Measurements from ENCODE around the gene TMEM163. TPM values are rescaled to one million over a fixed set of nuclear protein-coding genes. Genes with fewer than 3 reads are reported as not detected.
A peak's percentile ranks its signal among the peaks of the same experiment; 100 is the strongest.

TMEM163 gene
- total and polyA plus RNA-seq, 2 of the 13 experiments (the other 11 are each of a cell fraction or from before 2014, with no cell fraction given) = 0.05 TPM; not detected in 1

DNA sequence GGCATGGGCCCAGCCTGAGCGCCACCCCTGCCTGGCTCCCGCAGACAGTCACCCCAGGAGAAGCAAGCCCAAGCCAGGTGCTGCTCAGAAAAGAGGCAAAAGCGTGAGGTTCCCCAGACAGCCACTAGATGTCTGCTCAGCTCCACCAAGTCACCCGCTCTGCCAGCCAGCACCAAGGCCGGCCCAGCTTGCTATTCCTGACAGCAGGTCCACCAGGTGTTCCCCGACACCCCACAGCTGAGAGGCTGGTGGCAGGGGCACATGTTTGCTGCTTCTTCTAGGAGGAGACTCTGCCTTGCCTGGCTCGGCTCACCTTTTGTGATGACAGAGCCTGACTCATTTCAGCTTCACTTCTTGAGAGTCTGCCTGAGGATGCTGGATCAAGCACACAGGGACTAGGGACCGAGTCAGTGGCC is 258.2 kb downstream of the TMEM163 start (continued):
- TF ChIP-seq, protein P1, sequence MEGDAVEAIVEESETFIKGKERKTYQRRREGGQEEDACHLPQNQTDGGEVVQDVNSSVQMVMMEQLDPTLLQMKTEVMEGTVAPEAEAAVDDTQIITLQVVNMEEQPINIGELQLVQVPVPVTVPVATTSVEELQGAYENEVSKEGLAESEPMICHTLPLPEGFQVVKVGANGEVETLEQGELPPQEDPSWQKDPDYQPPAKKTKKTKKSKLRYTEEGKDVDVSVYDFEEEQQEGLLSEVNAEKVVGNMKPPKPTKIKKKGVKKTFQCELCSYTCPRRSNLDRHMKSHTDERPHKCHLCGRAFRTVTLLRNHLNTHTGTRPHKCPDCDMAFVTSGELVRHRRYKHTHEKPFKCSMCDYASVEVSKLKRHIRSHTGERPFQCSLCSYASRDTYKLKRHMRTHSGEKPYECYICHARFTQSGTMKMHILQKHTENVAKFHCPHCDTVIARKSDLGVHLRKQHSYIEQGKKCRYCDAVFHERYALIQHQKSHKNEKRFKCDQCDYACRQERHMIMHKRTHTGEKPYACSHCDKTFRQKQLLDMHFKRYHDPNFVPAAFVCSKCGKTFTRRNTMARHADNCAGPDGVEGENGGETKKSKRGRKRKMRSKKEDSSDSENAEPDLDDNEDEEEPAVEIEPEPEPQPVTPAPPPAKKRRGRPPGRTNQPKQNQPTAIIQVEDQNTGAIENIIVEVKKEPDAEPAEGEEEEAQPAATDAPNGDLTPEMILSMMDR (CRISPR knock-in tag; IDR thresholded peaks at IDR 0.05) = peak; percentile 97
- TF ChIP-seq ZFAT (CRISPR knock-in tag; conservative IDR thresholded peaks at IDR 0.05) = no peak
- 0 out of 2 replicates have a peak, but pooled peaks have one; percentile 31 for TF ChIP-seq ZNF670 (CRISPR knock-in tag; IDR thresholded peaks at IDR 0.05; ENCODE audit: borderline replicate concordance)
- no peak for TF ChIP-seq MED1 (CRISPR knock-in tag; IDR thresholded peaks at IDR 0.05)
- TF ChIP-seq, protein P2, sequence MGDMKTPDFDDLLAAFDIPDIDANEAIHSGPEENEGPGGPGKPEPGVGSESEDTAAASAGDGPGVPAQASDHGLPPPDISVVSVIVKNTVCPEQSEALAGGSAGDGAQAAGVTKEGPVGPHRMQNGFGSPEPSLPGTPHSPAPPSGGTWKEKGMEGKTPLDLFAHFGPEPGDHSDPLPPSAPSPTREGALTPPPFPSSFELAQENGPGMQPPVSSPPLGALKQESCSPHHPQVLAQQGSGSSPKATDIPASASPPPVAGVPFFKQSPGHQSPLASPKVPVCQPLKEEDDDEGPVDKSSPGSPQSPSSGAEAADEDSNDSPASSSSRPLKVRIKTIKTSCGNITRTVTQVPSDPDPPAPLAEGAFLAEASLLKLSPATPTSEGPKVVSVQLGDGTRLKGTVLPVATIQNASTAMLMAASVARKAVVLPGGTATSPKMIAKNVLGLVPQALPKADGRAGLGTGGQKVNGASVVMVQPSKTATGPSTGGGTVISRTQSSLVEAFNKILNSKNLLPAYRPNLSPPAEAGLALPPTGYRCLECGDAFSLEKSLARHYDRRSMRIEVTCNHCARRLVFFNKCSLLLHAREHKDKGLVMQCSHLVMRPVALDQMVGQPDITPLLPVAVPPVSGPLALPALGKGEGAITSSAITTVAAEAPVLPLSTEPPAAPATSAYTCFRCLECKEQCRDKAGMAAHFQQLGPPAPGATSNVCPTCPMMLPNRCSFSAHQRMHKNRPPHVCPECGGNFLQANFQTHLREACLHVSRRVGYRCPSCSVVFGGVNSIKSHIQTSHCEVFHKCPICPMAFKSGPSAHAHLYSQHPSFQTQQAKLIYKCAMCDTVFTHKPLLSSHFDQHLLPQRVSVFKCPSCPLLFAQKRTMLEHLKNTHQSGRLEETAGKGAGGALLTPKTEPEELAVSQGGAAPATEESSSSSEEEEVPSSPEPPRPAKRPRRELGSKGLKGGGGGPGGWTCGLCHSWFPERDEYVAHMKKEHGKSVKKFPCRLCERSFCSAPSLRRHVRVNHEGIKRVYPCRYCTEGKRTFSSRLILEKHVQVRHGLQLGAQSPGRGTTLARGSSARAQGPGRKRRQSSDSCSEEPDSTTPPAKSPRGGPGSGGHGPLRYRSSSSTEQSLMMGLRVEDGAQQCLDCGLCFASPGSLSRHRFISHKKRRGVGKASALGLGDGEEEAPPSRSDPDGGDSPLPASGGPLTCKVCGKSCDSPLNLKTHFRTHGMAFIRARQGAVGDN (CRISPR knock-in tag; IDR thresholded peaks at IDR 0.05) = peak; percentile 60
- TF ChIP-seq NFKB2 (CRISPR knock-in tag; IDR thresholded peaks at IDR 0.05; ENCODE audit: borderline replicate concordance) = 0 out of 2 replicates have a peak, but pooled peaks have one; percentile 56
- TF ChIP-seq ZNF776 (CRISPR knock-in tag; IDR thresholded peaks at IDR 0.05) = 0 out of 2 replicates have a peak, but pooled peaks have one; percentile 24
- TF ChIP-seq, protein P3, sequence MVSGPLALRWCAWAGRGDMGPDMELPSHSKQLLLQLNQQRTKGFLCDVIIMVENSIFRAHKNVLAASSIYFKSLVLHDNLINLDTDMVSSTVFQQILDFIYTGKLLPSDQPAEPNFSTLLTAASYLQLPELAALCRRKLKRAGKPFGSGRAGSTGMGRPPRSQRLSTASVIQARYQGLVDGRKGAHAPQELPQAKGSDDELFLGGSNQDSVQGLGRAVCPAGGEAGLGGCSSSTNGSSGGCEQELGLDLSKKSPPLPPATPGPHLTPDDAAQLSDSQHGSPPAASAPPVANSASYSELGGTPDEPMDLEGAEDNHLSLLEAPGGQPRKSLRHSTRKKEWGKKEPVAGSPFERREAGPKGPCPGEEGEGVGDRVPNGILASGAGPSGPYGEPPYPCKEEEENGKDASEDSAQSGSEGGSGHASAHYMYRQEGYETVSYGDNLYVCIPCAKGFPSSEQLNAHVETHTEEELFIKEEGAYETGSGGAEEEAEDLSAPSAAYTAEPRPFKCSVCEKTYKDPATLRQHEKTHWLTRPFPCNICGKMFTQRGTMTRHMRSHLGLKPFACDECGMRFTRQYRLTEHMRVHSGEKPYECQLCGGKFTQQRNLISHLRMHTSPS (CRISPR knock-in tag; IDR thresholded peaks at IDR 0.05; ENCODE audit: low read depth) = peak; percentile 54; the same call in 1 of the 2 replicates
- TF ChIP-seq, protein P4, sequence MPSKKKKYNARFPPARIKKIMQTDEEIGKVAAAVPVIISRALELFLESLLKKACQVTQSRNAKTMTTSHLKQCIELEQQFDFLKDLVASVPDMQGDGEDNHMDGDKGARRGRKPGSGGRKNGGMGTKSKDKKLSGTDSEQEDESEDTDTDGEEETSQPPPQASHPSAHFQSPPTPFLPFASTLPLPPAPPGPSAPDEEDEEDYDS (CRISPR knock-in tag; IDR thresholded peaks at IDR 0.05) = no peak
- TF ChIP-seq, protein P5, sequence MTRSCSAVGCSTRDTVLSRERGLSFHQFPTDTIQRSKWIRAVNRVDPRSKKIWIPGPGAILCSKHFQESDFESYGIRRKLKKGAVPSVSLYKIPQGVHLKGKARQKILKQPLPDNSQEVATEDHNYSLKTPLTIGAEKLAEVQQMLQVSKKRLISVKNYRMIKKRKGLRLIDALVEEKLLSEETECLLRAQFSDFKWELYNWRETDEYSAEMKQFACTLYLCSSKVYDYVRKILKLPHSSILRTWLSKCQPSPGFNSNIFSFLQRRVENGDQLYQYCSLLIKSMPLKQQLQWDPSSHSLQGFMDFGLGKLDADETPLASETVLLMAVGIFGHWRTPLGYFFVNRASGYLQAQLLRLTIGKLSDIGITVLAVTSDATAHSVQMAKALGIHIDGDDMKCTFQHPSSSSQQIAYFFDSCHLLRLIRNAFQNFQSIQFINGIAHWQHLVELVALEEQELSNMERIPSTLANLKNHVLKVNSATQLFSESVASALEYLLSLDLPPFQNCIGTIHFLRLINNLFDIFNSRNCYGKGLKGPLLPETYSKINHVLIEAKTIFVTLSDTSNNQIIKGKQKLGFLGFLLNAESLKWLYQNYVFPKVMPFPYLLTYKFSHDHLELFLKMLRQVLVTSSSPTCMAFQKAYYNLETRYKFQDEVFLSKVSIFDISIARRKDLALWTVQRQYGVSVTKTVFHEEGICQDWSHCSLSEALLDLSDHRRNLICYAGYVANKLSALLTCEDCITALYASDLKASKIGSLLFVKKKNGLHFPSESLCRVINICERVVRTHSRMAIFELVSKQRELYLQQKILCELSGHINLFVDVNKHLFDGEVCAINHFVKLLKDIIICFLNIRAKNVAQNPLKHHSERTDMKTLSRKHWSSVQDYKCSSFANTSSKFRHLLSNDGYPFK (CRISPR knock-in tag; IDR thresholded peaks at IDR 0.05; ENCODE audit: borderline replicate concordance) = peak; percentile 42; the same call in 1 of the 2 replicates
- TF ChIP-seq HOXA9 (CRISPR knock-in tag; IDR thresholded peaks at IDR 0.05; ENCODE audit: borderline replicate concordance) = no peak
- TF ChIP-seq ZNF792 (CRISPR knock-in tag; IDR thresholded peaks at IDR 0.05) = 0 out of 2 replicates have a peak, but pooled peaks have one; percentile 36
- TF ChIP-seq STAG1 (CRISPR knock-in tag; IDR thresholded peaks at IDR 0.05) = peak; percentile 95
- TF ChIP-seq RAD21 (CRISPR knock-in tag; IDR thresholded peaks at IDR 0.05) = peak; percentile 95
- peak; percentile 37; the same call in 1 of the 2 replicates for TF ChIP-seq FOXC1 (CRISPR knock-in tag; IDR thresholded peaks at IDR 0.05; ENCODE audit: borderline replicate concordance)
- TF ChIP-seq, protein P6, sequence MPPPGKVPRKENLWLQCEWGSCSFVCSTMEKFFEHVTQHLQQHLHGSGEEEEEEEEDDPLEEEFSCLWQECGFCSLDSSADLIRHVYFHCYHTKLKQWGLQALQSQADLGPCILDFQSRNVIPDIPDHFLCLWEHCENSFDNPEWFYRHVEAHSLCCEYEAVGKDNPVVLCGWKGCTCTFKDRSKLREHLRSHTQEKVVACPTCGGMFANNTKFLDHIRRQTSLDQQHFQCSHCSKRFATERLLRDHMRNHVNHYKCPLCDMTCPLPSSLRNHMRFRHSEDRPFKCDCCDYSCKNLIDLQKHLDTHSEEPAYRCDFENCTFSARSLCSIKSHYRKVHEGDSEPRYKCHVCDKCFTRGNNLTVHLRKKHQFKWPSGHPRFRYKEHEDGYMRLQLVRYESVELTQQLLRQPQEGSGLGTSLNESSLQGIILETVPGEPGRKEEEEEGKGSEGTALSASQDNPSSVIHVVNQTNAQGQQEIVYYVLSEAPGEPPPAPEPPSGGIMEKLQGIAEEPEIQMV (CRISPR knock-in tag; IDR thresholded peaks at IDR 0.05; ENCODE audit: low read depth) = 0 out of 2 replicates have a peak, but pooled peaks have one; percentile 44
- peak; percentile 84 for TF ChIP-seq XRCC5 (optimal IDR thresholded peaks at IDR 0.05; ENCODE audit: low read length)

All from HepG2 (cell line).